HG03135 (cell line): ENCODE measurements around the gene RPL27A.
A peak's percentile ranks its signal among the peaks of the same experiment; 100 is the strongest.

Experiments used
- ATAC-seq: cut with Tn5 transposase; IDR thresholded peaks from one replicate; pipeline ENCODE4 v1.9.1; 2021; ENCODE audit warnings: mild to moderate bottlenecking, moderate library complexity; ENCODE audit not compliant: unreplicated experiment

The RPL27A gene

GRCh38 chr11:8720352-8720751, 37.8 kb downstream of the RPL27A start:
- no peak for ATAC-seq

DNA sequence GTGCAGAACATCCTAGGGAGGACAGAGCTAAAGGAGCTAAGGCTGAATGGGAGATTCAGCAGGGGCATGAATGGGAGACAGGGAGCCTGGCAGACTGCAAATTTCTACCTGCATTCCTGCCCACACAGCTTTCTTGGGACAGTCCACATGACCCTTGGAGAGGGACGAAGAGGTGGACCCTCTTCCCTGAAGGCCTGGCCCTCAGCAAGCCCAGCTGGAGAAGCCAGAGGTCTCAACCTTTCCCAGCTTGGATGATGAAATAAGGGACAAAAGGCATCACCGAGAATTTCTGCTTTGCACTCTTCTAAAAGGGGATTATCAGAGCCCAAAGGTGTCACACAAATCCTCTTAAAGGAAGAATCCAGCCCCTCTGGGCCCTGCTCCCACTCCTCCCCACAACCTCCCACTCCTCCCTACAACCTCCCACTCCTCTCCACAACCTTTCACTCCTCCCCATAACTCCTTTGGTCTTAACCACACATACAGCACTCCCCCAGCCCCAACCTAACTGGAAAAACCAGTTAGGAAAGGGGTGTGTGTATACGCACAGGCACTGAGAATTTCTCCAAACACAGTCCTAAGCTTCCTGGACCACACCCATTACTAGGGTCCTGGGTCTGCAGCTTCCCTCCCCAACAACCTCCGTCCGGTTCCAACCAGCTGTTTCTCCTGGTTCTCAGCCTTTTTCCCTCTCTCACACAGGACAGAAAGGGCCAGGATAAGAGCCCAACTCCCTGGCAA, 38.4 kb downstream of the RPL27A start:
- no peak for ATAC-seq

- ATAC-seq = no peak
Measured at GRCh38 chr11:8721609-8722500, 39.3 kb downstream of the RPL27A start.

GRCh38 chr11:8722809-8723208, 40.2 kb downstream of the RPL27A start:
- ATAC-seq = no peak

DNA sequence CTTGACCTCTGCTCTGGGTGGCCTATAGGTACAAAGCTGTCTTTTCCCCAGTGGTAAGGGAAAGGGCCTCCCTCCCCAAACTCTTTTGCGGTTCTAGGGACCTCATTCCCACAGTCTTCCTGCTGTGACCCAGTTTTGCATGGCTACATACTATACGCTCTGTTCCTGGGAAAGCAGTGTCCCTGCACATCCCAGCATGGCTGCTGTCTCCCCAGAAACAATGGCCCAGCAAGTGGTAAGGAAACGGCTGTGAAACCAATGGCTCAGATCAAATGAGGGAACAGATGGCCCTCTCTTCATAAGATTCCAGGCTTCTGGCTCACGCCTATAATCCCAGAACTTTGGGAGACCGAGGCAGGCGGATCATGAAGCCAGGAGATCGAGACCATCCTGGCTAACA, 41.1 kb downstream of the RPL27A start:
- ATAC-seq = no peak

GRCh38 chr11:8724682-8725081, 42.1 kb downstream of the RPL27A start:
- no peak for ATAC-seq

- ATAC-seq = no peak
Measured at GRCh38 chr11:8726395-8726794, 43.8 kb downstream of the RPL27A start.

- no peak for ATAC-seq
Measured at GRCh38 chr11:8728563-8728962, 46.0 kb downstream of the RPL27A start.

DNA sequence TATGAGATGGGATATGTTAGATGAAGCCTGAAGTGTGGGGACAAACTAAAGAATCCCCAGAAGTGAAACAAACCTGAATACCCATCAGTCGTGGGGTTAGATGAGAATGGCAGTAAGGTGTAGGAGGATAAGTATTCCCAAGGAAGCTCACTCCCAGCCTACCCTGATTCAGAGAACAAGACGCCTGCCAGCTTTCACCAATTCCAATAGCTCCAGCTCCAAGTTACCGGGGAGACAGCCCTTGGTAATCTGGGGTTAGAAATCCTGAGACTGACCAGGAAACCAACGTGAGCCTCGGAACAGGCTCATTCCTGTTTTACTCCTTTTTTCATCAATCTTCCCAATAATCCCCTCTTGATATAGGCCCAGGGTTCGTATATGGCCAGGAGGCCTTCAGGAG, 46.5 kb downstream of the RPL27A start:
- no peak for ATAC-seq

DNA sequence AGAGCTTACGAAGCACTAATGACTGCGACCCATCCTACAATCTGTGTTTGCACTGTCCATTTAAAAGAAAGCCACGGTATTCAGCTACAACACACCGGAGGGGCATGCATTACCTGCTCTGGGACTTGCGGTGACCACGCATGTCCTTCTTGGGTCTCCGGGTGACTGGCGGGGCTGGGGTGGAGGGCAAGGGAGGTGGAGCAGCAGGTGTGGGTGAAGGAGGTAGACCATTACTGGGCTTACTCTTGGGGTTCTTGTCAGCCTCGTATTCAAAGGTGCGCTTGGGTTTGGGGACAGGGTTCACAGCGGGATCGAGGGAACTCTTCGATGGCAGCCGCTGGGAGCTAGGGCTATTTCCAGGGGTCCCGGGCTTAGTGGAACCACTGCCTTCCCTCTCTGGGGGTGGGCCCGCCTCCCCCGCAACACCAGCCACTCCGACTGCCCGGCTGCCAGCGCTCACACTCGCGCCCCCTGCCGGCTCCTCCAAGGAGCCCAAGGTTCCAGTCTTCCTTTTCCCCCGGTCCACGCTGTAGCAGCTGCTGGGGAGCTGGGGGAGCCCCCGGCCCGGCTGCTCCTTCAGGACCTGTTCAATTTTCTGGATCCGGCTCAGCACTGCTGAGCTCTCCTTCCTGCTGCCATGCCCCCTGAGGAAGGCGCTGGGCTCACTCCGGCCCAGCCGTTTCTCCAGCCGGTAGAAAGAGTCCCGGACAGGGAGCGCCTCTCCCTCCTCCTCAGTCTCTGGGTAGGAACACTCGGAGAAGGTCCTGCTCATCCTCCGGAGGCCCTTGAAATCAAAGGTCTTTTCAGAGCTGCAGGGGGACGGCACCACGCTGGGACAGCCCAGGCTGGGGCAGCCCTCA, 47.5 kb downstream of the RPL27A start:
- no peak for ATAC-seq

- no peak for ATAC-seq
Measured at GRCh38 chr11:8730697-8731020, 48.1 kb downstream of the RPL27A start.

DNA sequence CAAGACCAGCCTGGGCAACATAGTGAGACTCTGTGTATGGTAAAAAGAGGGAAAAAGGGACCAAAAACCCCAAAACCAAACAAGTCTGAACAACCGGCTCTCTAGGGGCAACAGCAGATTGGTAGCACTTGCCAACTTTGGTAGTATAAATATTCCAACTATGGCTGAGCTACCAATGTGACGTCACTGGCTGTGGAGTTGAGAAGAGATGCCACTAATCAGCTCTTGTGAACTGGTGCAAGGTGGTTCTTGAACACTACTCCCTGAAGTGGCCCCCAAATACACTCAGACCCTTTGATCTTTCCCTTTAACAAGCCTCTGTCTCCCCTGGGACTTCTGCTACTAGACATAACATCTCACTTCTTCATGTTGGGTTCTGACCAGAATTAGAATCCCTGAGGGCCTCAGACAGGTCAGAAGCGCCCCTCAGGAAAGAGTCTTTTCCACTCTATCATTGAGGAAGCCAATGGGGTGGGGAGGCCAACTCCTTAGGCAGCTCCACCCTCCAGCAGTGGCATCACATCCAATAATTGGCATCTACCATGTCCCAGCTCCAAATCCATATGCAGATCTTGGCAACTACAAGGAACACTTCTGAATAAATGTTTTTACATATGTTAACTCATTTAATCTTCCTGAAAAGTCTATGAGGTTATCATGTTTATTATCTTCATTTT, 49.2 kb downstream of the RPL27A start:
- no peak for ATAC-seq

DNA sequence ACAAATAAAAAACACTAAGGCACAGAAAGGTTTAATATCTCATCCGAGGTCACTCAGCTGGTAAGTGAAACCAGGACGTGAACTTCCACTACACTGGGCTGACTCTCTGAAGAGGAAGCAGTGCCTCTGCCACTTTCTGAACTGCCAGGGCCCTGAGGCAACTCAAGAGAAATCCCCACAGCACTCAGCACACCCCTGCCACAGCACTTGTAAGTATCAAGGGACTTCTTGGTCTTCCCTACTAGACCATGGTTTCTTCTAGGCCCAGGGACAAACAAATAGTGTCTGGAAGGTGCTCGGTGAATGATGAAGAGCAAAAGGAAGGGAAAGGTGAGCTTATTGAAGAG, 49.7 kb downstream of the RPL27A start:
- ATAC-seq = peak; percentile 81

DNA sequence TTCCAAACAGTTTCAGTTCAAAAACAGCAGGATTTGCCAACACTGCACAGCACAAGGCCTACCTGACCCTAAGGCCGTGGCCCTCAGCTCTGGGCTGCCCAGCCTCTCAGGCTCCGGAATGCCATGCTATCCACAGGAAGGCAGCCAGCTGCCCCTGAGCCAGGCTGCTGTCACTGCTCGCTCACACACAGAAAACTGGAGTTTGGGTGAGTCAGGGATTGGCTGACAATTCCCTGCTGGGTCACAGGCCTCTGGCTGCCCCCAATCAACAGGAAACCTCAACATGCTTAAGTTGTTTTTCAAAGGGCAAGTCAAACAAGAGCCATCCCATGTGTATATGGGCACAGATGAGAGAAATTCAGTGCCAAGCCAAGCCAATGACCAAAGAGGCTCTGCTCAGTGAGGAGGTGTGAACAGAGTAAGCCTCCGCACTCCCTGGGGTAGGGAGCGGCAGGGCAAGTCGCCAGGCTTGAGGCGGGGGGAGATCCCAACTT, 50.2 kb downstream of the RPL27A start:
- peak; percentile 15 for ATAC-seq

DNA sequence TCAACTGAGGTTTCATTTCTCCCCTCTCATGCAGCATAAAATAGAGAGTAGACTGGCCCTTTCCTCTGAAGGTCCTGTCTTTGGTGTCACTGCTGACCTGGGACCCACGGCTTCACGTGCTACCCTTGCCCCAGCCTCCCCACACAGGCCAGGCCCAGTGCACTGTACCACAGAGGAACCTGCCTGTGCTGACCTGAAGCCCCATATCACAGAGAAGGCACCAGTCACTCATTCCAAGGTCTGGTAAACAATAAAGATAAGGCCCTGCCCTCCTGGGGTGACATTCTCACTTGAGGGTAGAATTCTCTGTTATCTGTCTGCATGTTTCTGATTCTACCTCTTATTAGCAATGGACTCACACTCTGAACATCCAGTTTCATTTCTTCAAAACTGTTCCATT, 51.3 kb downstream of the RPL27A start:
- ATAC-seq = no peak

GRCh38 chr11:8735094-8735493, 52.5 kb downstream of the RPL27A start:
- no peak for ATAC-seq

DNA sequence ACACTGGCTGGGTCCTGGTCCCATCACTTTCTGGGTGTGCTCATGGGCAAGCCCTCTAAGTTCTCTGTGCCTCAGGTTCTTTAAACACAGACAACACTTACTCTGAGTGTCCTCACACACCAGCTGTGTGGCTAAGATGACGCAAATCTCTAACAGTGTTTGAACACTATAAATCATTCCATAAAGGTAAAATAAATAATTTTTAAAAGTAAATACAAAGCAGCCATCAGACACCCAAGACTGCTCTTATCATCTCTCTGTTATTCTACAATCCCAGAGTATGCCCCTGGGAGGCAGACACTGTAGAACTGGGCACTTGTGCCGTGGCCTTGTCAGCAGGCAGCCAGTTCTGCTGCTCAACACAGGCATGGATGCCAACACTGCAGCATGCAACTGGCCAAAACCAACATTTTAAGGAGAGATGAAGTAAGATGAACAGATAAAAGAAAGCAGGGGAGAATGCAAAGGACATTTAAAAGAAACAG, 56.8 kb downstream of the RPL27A start:
- no peak for ATAC-seq
